ENCODE measurements around the gene QRICH1. TPM values are rescaled to one million over a fixed set of nuclear protein-coding genes. Genes with fewer than 3 reads are reported as not detected.

QRICH1 gene
- total RNA-seq, 1 donor: 143 TPM

GRCh38 chr3:49122886-49123545, 29.1 kb upstream of the QRICH1 start:
- Histone ChIP-seq H3K4me3 (ENCODE audit: low read length) (no peak overlapping the region), H3K9me3 (ENCODE audit: low read depth, low read length) (no peaks in the 10 kb centered on the region)

GRCh38 chr3:49122451-49122850, 28.6 kb upstream of the QRICH1 start:
- Histone ChIP-seq H3K4me3 (ENCODE audit: low read length) (no peak overlapping the region), H3K27me3 (ENCODE audit: insufficient read depth, low read length) (no peaks in the 10 kb centered on the region), H3K4me1 (ENCODE audit: insufficient read depth, low read length) (peaks cover 24% of the 10 kb centered on the region), H3K9me3 (ENCODE audit: low read depth, low read length) (no peaks in the 10 kb centered on the region)

More at GRCh38 chr3:49122886-49123545, 29.1 kb upstream of the QRICH1 start:
- H3K27me3 ChIP-seq (ENCODE audit: insufficient read depth, low read length): no peaks in the 10 kb centered on the region
- H3K4me1 ChIP-seq (ENCODE audit: insufficient read depth, low read length): peaks cover 24% of the 10 kb centered on the region

- Histone ChIP-seq H3K9me3 (ENCODE audit: low read depth, low read length) (no peaks in the 10 kb centered on the region), H3K27me3 (ENCODE audit: insufficient read depth, low read length) (no peaks in the 10 kb centered on the region), H3K4me3 (ENCODE audit: low read length) (no peak overlapping the region), H3K4me1 (ENCODE audit: insufficient read depth, low read length) (peaks cover 24% of the 10 kb centered on the region)
These were observed 28.2 kb upstream of the QRICH1 start for GRCh38 chr3:49122022-49122421.

GRCh38 chr3:49121132-49121736, 27.4 kb upstream of the QRICH1 start:
- no peaks in the 10 kb centered on the region for H3K9me3 ChIP-seq (ENCODE audit: low read depth, low read length)
- no peaks in the 10 kb centered on the region for H3K27me3 ChIP-seq (ENCODE audit: insufficient read depth, low read length)
- peaks cover 24% of the 10 kb centered on the region for H3K4me1 ChIP-seq (ENCODE audit: insufficient read depth, low read length)
- H3K4me3 ChIP-seq (ENCODE audit: low read length): peak overlapping the region; percentile 95

GRCh38 chr3:49120438-49121131, 26.7 kb upstream of the QRICH1 start, which contains the start of gene USP19:
TSS of gene USP19 (minus strand) at chr3:49120823. CDS start at chr3:49119145, 1,678 bp downstream.
- Histone ChIP-seq H3K27me3 (ENCODE audit: insufficient read depth, low read length) (no peaks in the 10 kb centered on the region), H3K4me3 (ENCODE audit: low read length) (peak within 1 kb of the TSS; percentile 95)

GRCh38 chr3:49120096-49120437, 26.2 kb upstream of the QRICH1 start:
- H3K4me3 ChIP-seq (ENCODE audit: low read length): peak overlapping the region; percentile 95
- H3K27me3 ChIP-seq (ENCODE audit: insufficient read depth, low read length): no peaks in the 10 kb centered on the region
- peaks cover 24% of the 10 kb centered on the region for H3K4me1 ChIP-seq (ENCODE audit: insufficient read depth, low read length)
- no peaks in the 10 kb centered on the region for H3K9me3 ChIP-seq (ENCODE audit: low read depth, low read length)

More at GRCh38 chr3:49120438-49121131, 26.7 kb upstream of the QRICH1 start, which contains the start of gene USP19:
- H3K9me3 ChIP-seq (ENCODE audit: low read depth, low read length): no peaks in the 10 kb centered on the region
- peaks cover 24% of the 10 kb centered on the region for H3K4me1 ChIP-seq (ENCODE audit: insufficient read depth, low read length)

- Histone ChIP-seq H3K27me3 (ENCODE audit: insufficient read depth, low read length) (no peaks in the 10 kb centered on the region), H3K4me3 (ENCODE audit: low read length) (no peak overlapping the region), H3K9me3 (ENCODE audit: low read depth, low read length) (no peaks in the 10 kb centered on the region), H3K4me1 (ENCODE audit: insufficient read depth, low read length) (peaks cover 24% of the 10 kb centered on the region)
These were observed 25.6 kb upstream of the QRICH1 start for GRCh38 chr3:49119439-49119838.

- no peak overlapping the region for H3K4me3 ChIP-seq (ENCODE audit: low read length)
These were observed 25.2 kb upstream of the QRICH1 start for GRCh38 chr3:49119036-49119435.

GRCh38 chr3:49112262-49112661, 18.4 kb upstream of the QRICH1 start:
- no peak overlapping the region for H3K4me3 ChIP-seq (ENCODE audit: low read length)

More at GRCh38 chr3:49119036-49119435, 25.2 kb upstream of the QRICH1 start:
- Histone ChIP-seq H3K27me3 (ENCODE audit: insufficient read depth, low read length) (no peaks in the 10 kb centered on the region), H3K9me3 (ENCODE audit: low read depth, low read length) (no peaks in the 10 kb centered on the region), H3K4me1 (ENCODE audit: insufficient read depth, low read length) (peaks cover 24% of the 10 kb centered on the region)

GRCh38 chr3:49111347-49111746, 17.5 kb upstream of the QRICH1 start:
- no peaks in the 10 kb centered on the region for H3K27me3 ChIP-seq (ENCODE audit: insufficient read depth, low read length)
- H3K4me1 ChIP-seq (ENCODE audit: insufficient read depth, low read length): no peaks in the 10 kb centered on the region
- no peaks in the 10 kb centered on the region for H3K9me3 ChIP-seq (ENCODE audit: low read depth, low read length)
- H3K4me3 ChIP-seq (ENCODE audit: low read length): no peak overlapping the region

More at GRCh38 chr3:49112262-49112661, 18.4 kb upstream of the QRICH1 start:
- Histone ChIP-seq H3K27me3 (ENCODE audit: insufficient read depth, low read length) (no peaks in the 10 kb centered on the region), H3K9me3 (ENCODE audit: low read depth, low read length) (no peaks in the 10 kb centered on the region), H3K4me1 (ENCODE audit: insufficient read depth, low read length) (no peaks in the 10 kb centered on the region)

GRCh38 chr3:49110780-49111179, 16.9 kb upstream of the QRICH1 start:
- Histone ChIP-seq H3K4me3 (ENCODE audit: low read length) (no peak overlapping the region), H3K27me3 (ENCODE audit: insufficient read depth, low read length) (no peaks in the 10 kb centered on the region), H3K9me3 (ENCODE audit: low read depth, low read length) (no peaks in the 10 kb centered on the region), H3K4me1 (ENCODE audit: insufficient read depth, low read length) (no peaks in the 10 kb centered on the region)

- no peak overlapping the region for H3K4me3 ChIP-seq (ENCODE audit: low read length)
- no peaks in the 10 kb centered on the region for H3K9me3 ChIP-seq (ENCODE audit: low read depth, low read length)
- H3K4me1 ChIP-seq (ENCODE audit: insufficient read depth, low read length): peaks cover 19% of the 10 kb centered on the region
- H3K27me3 ChIP-seq (ENCODE audit: insufficient read depth, low read length): no peaks in the 10 kb centered on the region
These were observed 14.5 kb upstream of the QRICH1 start for GRCh38 chr3:49108346-49108745.

- no peaks in the 10 kb centered on the region for H3K9me3 ChIP-seq (ENCODE audit: low read depth, low read length)
- H3K4me1 ChIP-seq (ENCODE audit: insufficient read depth, low read length): peaks cover 24% of the 10 kb centered on the region
- peak within 1 kb of the TSS; percentile 65 for H3K4me3 ChIP-seq (ENCODE audit: low read length)
- H3K27me3 ChIP-seq (ENCODE audit: insufficient read depth, low read length): no peaks in the 10 kb centered on the region
These were observed 10.8 kb upstream of the QRICH1 start, which contains the start of gene QARS1 for GRCh38 chr3:49104427-49105291. TSS of gene QARS1 (minus strand) at chr3:49104757. CDS start at chr3:49104733, 24 bp downstream.

GRCh38 chr3:49104052-49104426, 10.2 kb upstream of the QRICH1 start:
- peaks cover 24% of the 10 kb centered on the region for H3K4me1 ChIP-seq (ENCODE audit: insufficient read depth, low read length)
- H3K9me3 ChIP-seq (ENCODE audit: low read depth, low read length): no peaks in the 10 kb centered on the region
- H3K27me3 ChIP-seq (ENCODE audit: insufficient read depth, low read length): no peaks in the 10 kb centered on the region
- peak overlapping the region; percentile 65 for H3K4me3 ChIP-seq (ENCODE audit: low read length)
